Ectodermal cell (in vitro differentiated cells): ENCODE data around the gene C3orf70.

Source experiments
- H3K27ac ChIP-seq: 2 replicates; pipeline ENCODE4 v1.7.0; 2013; ENCODE audit warnings: mild to moderate bottlenecking, low read depth, low read length; ENCODE audit not compliant: insufficient read depth, poor library complexity, severe bottlenecking
- H3K27me3 ChIP-seq: 2 replicates; pipeline ENCODE4 v1.7.0; 2013; ENCODE audit warnings: mild to moderate bottlenecking, low read length; ENCODE audit not compliant: insufficient read depth, control insufficient read depth, poor library complexity, severe bottlenecking
- H3K36me3 ChIP-seq: one replicate; pipeline ENCODE4 v1.7.0; 2013; ENCODE audit warnings: low read length; ENCODE audit not compliant: control insufficient read depth, insufficient read depth
- H3K4me1 ChIP-seq: one replicate; pipeline ENCODE4 v1.7.0; 2013; ENCODE audit warnings: low read length; ENCODE audit not compliant: control insufficient read depth, insufficient read depth
- H3K4me3 ChIP-seq: 2 replicates; pipeline ENCODE4 v1.7.0; 2013; ENCODE audit warnings: low read depth, low read length, control low read depth; ENCODE audit not compliant: insufficient read depth
- H3K9me3 ChIP-seq: 2 replicates; pipeline ENCODE4 v1.7.0; 2013; ENCODE audit warnings: mild to moderate bottlenecking, low read length, moderate library complexity; ENCODE audit not compliant: control insufficient read depth
- WGBS, 2 experiments: methylation state at CpG; one replicate each; pipeline ENCODE4 v1.1.7; 2013; ENCODE audit warnings: missing lambda C conversion rate in 2 of 2; 5-methylcytosine and 5-hydroxymethylcytosine counted together

C3orf70 gene

GRCh38 chr3:185058796-185059195, 94.1 kb downstream of the C3orf70 start:
- Histone ChIP-seq H3K4me3 (no peak overlapping the region), H3K27ac (no peak overlapping the region), H3K27me3 (no peaks in the 10 kb centered on the region), H3K9me3 (no peaks in the 10 kb centered on the region), H3K4me1 (no peaks in the 10 kb centered on the region), H3K36me3 (no peaks in the 10 kb centered on the region)
- 81 to 83% methylated on average over 2 of the region's 2 CpGs for WGBS, 2 experiments

GRCh38 chr3:185057829-185058228, 95.0 kb downstream of the C3orf70 start:
- Histone ChIP-seq H3K4me3 (no peak overlapping the region), H3K36me3 (no peaks in the 10 kb centered on the region), H3K4me1 (no peaks in the 10 kb centered on the region), H3K27me3 (no peaks in the 10 kb centered on the region), H3K27ac (no peak overlapping the region), H3K9me3 (no peaks in the 10 kb centered on the region)
- no CpG with 5 or more reads among the region's 1 CpG for WGBS, 2 experiments

- Histone ChIP-seq H3K4me1 (no peaks in the 10 kb centered on the region), H3K27ac (no peak overlapping the region), H3K36me3 (no peaks in the 10 kb centered on the region), H3K9me3 (no peaks in the 10 kb centered on the region), H3K27me3 (no peaks in the 10 kb centered on the region), H3K4me3 (no peak overlapping the region)
- 91 to 93% methylated on average over 2 of the region's 2 CpGs for WGBS, 2 experiments
These were observed 96.0 kb downstream of the C3orf70 start for GRCh38 chr3:185056908-185057307.

GRCh38 chr3:185052631-185053030, 100.2 kb downstream of the C3orf70 start:
- no peaks in the 10 kb centered on the region for H3K4me1 ChIP-seq
- no peaks in the 10 kb centered on the region for H3K9me3 ChIP-seq
- H3K4me3 ChIP-seq, result no peak overlapping the region
- no peak overlapping the region for H3K27ac ChIP-seq
- H3K36me3 ChIP-seq, result no peaks in the 10 kb centered on the region
- 75 to 84% methylated on average over 6 of the region's 6 CpGs for WGBS, 2 experiments
- no peaks in the 10 kb centered on the region for H3K27me3 ChIP-seq

- H3K27ac ChIP-seq, result no peak overlapping the region
- no peaks in the 10 kb centered on the region for H3K36me3 ChIP-seq
- H3K27me3 ChIP-seq, result no peaks in the 10 kb centered on the region
- 89 to 90% methylated on average over 8 of the region's 8 CpGs for WGBS, 2 experiments
- no peaks in the 10 kb centered on the region for H3K9me3 ChIP-seq
- H3K4me1 ChIP-seq, result no peaks in the 10 kb centered on the region
- no peak overlapping the region for H3K4me3 ChIP-seq
These were observed 101.1 kb downstream of the C3orf70 start for GRCh38 chr3:185051801-185052200.

GRCh38 chr3:185049710-185050109, 103.2 kb downstream of the C3orf70 start:
- no peaks in the 10 kb centered on the region for H3K4me1 ChIP-seq
- WGBS, 2 experiments, result 91 to 92% methylated on average over 4 of the region's 4 CpGs
- no peak overlapping the region for H3K4me3 ChIP-seq
- no peak overlapping the region for H3K27ac ChIP-seq
- H3K27me3 ChIP-seq, result no peaks in the 10 kb centered on the region
- no peaks in the 10 kb centered on the region for H3K9me3 ChIP-seq
- no peaks in the 10 kb centered on the region for H3K36me3 ChIP-seq

GRCh38 chr3:185046603-185047002, 106.3 kb downstream of the C3orf70 start:
- no peaks in the 10 kb centered on the region for H3K4me1 ChIP-seq
- WGBS, 2 experiments, result 78 to 82% methylated on average over 4 of the region's 4 CpGs
- no peaks in the 10 kb centered on the region for H3K36me3 ChIP-seq
- no peak overlapping the region for H3K4me3 ChIP-seq
- H3K27ac ChIP-seq, result no peak overlapping the region
- H3K9me3 ChIP-seq, result no peaks in the 10 kb centered on the region
- H3K27me3 ChIP-seq, result no peaks in the 10 kb centered on the region

GRCh38 chr3:185046164-185046515, 106.7 kb downstream of the C3orf70 start:
- Histone ChIP-seq H3K9me3 (no peaks in the 10 kb centered on the region), H3K4me1 (no peaks in the 10 kb centered on the region), H3K27me3 (no peaks in the 10 kb centered on the region), H3K4me3 (no peak overlapping the region), H3K36me3 (no peaks in the 10 kb centered on the region), H3K27ac (no peak overlapping the region)
- 100% methylated on average over 1 of the region's 1 CpG for WGBS, 2 experiments

- Histone ChIP-seq H3K27ac (no peak overlapping the region), H3K27me3 (no peaks in the 10 kb centered on the region), H3K9me3 (no peaks in the 10 kb centered on the region), H3K36me3 (no peaks in the 10 kb centered on the region), H3K4me1 (no peaks in the 10 kb centered on the region), H3K4me3 (no peak overlapping the region)
- WGBS, 2 experiments, result 93 to 95% methylated on average over 6 of the region's 7 CpGs
These were observed 110.4 kb downstream of the C3orf70 start for GRCh38 chr3:185042312-185043050.

- Histone ChIP-seq H3K4me3 (no peak overlapping the region), H3K27ac (no peak overlapping the region), H3K9me3 (no peaks in the 10 kb centered on the region), H3K27me3 (no peaks in the 10 kb centered on the region), H3K36me3 (no peaks in the 10 kb centered on the region), H3K4me1 (no peaks in the 10 kb centered on the region)
- 93 to 94% methylated on average over 4 of the region's 4 CpGs for WGBS, 2 experiments
These were observed 111.3 kb downstream of the C3orf70 start for GRCh38 chr3:185041540-185041939.

GRCh38 chr3:185040425-185040824, 112.4 kb downstream of the C3orf70 start:
- Histone ChIP-seq H3K36me3 (no peaks in the 10 kb centered on the region), H3K27ac (no peak overlapping the region), H3K27me3 (no peaks in the 10 kb centered on the region), H3K9me3 (no peaks in the 10 kb centered on the region), H3K4me3 (no peak overlapping the region), H3K4me1 (no peaks in the 10 kb centered on the region)
- WGBS, 2 experiments, result 98 to 100% methylated on average over 1 of the region's 1 CpG
